ENCODE data around the gene SLC22A13.
"Not testable (repeated sequence)": the region's sequence is repeated elsewhere in the genome, so short reads cannot be mapped to it uniquely, and the experiment has no call there.

Gene SLC22A13

GRCh38 chr3:38317192-38317759 lies 51.7 kb downstream of the SLC22A13 start:
- H3K4me3 ChIP-seq (ENCODE audit: low read length) = no peak overlapping the region
- TF ChIP-seq, protein P1, sequence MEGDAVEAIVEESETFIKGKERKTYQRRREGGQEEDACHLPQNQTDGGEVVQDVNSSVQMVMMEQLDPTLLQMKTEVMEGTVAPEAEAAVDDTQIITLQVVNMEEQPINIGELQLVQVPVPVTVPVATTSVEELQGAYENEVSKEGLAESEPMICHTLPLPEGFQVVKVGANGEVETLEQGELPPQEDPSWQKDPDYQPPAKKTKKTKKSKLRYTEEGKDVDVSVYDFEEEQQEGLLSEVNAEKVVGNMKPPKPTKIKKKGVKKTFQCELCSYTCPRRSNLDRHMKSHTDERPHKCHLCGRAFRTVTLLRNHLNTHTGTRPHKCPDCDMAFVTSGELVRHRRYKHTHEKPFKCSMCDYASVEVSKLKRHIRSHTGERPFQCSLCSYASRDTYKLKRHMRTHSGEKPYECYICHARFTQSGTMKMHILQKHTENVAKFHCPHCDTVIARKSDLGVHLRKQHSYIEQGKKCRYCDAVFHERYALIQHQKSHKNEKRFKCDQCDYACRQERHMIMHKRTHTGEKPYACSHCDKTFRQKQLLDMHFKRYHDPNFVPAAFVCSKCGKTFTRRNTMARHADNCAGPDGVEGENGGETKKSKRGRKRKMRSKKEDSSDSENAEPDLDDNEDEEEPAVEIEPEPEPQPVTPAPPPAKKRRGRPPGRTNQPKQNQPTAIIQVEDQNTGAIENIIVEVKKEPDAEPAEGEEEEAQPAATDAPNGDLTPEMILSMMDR (conservative IDR thresholded peaks at IDR 0.05; ENCODE audit: low read depth, low read length) = no peak
- DNase-seq (ENCODE audit: low read depth) = no peak

GRCh38 chr3:38318766-38319671 lies 53.4 kb downstream of the SLC22A13 start:
- DNase-seq (ENCODE audit: low read depth) = no peak
- TF ChIP-seq, protein P1 (conservative IDR thresholded peaks at IDR 0.05; ENCODE audit: low read depth, low read length) = no peak
- no peak overlapping the region for H3K4me3 ChIP-seq (ENCODE audit: low read length)

DNA sequence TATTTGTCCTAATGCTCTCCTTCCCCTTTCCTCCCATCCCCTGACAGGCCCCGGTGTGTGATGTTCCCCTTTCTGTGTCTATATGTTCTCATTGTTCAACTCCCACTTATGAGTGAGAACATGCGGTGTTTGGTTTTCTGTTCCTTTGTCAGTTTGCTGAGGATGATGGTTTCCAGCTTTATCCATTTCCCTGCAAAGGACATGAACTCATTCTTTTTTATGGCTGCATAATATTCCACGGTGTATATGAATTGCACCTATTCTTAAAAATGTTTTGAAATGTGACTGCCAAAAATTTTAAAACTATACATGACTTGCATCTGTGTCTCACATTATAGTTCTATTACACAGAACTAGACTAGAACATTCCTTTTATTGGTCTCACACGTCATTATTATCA lies 55.0 kb downstream of the SLC22A13 start:
- not testable (repeated sequence) for H3K4me3 ChIP-seq (ENCODE audit: low read length); DNase-seq (ENCODE audit: low read depth)

- H3K4me3 ChIP-seq (ENCODE audit: low read length) = no peak overlapping the region
- no peak for DNase-seq (ENCODE audit: low read depth)
- TF ChIP-seq, protein P1 (conservative IDR thresholded peaks at IDR 0.05; ENCODE audit: low read depth, low read length) = no peak
These were observed 57.4 kb downstream of the SLC22A13 start for GRCh38 chr3:38323060-38323459.

GRCh38 chr3:38325256-38325655 lies 59.6 kb downstream of the SLC22A13 start:
- TF ChIP-seq, protein P1 (conservative IDR thresholded peaks at IDR 0.05; ENCODE audit: low read depth, low read length) = no peak
- no peak overlapping the region for H3K4me3 ChIP-seq (ENCODE audit: low read length)
- no peak for DNase-seq (ENCODE audit: low read depth)

- no peak overlapping the region for H3K4me3 ChIP-seq (ENCODE audit: low read length)
- TF ChIP-seq, protein P1 (conservative IDR thresholded peaks at IDR 0.05; ENCODE audit: low read depth, low read length) = no peak
- DNase-seq (ENCODE audit: low read depth) = no peak
These were observed 61.9 kb downstream of the SLC22A13 start for GRCh38 chr3:38327335-38328009.
